HG03520 (cell line): Measurements from ENCODE around the gene DNAJC7.

Experiments used
- ATAC-seq: cut with Tn5 transposase; IDR thresholded peaks from one replicate; pipeline ENCODE4 v1.9.1; 2021; ENCODE audit warnings: mild to moderate bottlenecking, moderate library complexity; ENCODE audit not compliant: unreplicated experiment

The DNAJC7 gene

GRCh38 chr17:41928693-41929251 lies 88.5 kb downstream of the DNAJC7 start:
- ATAC-seq = no peak
